ENCODE results near the gene C14orf119. TPM values are rescaled to one million over a fixed set of nuclear protein-coding genes. Genes with fewer than 3 reads are reported as not detected.

C14orf119 gene
- total and polyA plus RNA-seq, 9 of the 15 experiments (the other 6 are each of a cell fraction or from before 2014, with no cell fraction given) = 36.7 to 251 (median 51.8) TPM

DNA sequence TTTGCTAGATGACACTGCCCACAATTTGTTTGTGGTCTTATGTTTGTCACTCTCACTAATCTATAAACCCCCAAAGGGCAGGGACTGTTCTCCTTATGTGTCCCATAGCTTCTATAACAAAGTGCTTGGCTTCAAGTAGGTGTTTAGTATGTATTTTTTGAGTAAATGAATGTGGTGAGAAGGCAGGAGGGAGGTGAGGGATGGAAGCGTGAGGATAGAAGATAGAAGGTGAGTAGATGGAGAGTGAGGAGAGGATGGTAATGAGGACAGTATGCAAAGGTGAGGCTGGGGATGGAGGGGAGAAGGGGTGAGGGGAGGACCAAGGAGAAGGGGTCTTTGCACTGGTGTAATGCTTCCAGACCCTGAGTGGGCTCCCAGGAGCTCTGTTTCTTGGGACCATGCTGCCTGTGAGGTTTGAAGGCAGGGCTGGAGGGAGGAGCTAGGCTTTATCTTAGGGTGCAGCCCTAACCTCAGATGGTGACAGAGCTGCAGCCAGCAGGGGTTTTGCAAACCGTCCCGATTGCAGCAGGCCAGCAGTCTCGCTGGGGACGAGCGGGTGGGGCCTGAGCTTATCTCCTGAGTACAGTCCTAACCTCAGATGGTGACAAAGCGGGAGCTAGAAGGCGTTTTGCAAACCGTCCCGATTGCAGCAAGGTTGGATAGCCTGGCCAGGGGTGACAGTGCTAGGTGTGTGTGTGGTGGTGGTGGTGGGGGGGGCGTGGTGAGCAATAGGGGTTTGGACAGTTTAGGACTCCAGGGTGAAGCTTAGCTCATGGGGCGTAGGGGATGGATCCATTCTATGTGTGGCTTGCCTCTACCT lies 17.3 kb downstream of the C14orf119 start (continued):
- TF ChIP-seq NUFIP1 (IDR thresholded peaks at IDR 0.05; ENCODE audit: partially characterized antibody) (no peak), RBFOX2 (IDR thresholded peaks at IDR 0.05; ENCODE audit: low read depth, low read length) (no peak), TRIM24 (IDR thresholded peaks at IDR 0.05) (peak; percentile 96 to 97), NR1H2 (CRISPR knock-in tag; IDR thresholded peaks at IDR 0.05) (no peak), MTF1 (CRISPR knock-in tag; IDR thresholded peaks at IDR 0.05; ENCODE audit: borderline replicate concordance) (no peak), C11orf30 (IDR thresholded peaks at IDR 0.05; ENCODE audit: low read depth) (peak; percentile 68), ZNF507 (tag; conservative IDR thresholded peaks at IDR 0.05) (no peak), ZNF584 (CRISPR knock-in tag; IDR thresholded peaks at IDR 0.05; ENCODE audit: low read depth) (peak; percentile 90), HNRNPUL1 (IDR thresholded peaks at IDR 0.05; ENCODE audit: low read length) (no peak), RNF2 (IDR thresholded peaks at IDR 0.05) (peak; percentile 99), CCNT2 (IDR thresholded peaks at IDR 0.05; ENCODE audit: borderline replicate concordance, extremely low read depth, insufficient read length, low read depth, low read length) (peak; percentile 99), RBM25 (IDR thresholded peaks at IDR 0.05; ENCODE audit: low read depth, low read length, severe bottlenecking) (no peak), ZNF384 (IDR thresholded peaks at IDR 0.05; ENCODE audit: low read depth, low read length) (no peak), POLR2G (IDR thresholded peaks at IDR 0.05; ENCODE audit: low read depth, low read length) (no peak), PTTG1 (tag; IDR thresholded peaks at IDR 0.05; ENCODE audit: low read depth) (no peak), TARDBP (IDR thresholded peaks at IDR 0.05) (peak; percentile 100), ATF7 (IDR thresholded peaks at IDR 0.05) (peak; percentile 88), ZNF764 (CRISPR knock-in tag; IDR thresholded peaks at IDR 0.05; ENCODE audit: low read depth) (no peak), SMARCA4 (IDR thresholded peaks at IDR 0.05) (peak; percentile 96), PTBP1 (IDR thresholded peaks at IDR 0.05; ENCODE audit: low read depth, low read length) (peak; percentile 81; the same call in 1 of the 2 replicates), ZNF79 (CRISPR knock-in tag; IDR thresholded peaks at IDR 0.05; ENCODE audit: low read depth) (no peak), U2AF1 (optimal IDR thresholded peaks at IDR 0.05; ENCODE audit: low read depth, low read length) (no peak), ZNF311 (CRISPR knock-in tag; IDR thresholded peaks at IDR 0.05) (0 out of 2 replicates have a peak, but pooled peaks have one; percentile 45)
- TF ChIP-seq, protein P1, sequence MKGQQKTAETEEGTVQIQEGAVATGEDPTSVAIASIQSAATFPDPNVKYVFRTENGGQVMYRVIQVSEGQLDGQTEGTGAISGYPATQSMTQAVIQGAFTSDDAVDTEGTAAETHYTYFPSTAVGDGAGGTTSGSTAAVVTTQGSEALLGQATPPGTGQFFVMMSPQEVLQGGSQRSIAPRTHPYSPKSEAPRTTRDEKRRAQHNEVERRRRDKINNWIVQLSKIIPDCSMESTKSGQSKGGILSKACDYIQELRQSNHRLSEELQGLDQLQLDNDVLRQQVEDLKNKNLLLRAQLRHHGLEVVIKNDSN (CRISPR knock-in tag; IDR thresholded peaks at IDR 0.05) = no peak
- TF ChIP-seq, protein P2, sequence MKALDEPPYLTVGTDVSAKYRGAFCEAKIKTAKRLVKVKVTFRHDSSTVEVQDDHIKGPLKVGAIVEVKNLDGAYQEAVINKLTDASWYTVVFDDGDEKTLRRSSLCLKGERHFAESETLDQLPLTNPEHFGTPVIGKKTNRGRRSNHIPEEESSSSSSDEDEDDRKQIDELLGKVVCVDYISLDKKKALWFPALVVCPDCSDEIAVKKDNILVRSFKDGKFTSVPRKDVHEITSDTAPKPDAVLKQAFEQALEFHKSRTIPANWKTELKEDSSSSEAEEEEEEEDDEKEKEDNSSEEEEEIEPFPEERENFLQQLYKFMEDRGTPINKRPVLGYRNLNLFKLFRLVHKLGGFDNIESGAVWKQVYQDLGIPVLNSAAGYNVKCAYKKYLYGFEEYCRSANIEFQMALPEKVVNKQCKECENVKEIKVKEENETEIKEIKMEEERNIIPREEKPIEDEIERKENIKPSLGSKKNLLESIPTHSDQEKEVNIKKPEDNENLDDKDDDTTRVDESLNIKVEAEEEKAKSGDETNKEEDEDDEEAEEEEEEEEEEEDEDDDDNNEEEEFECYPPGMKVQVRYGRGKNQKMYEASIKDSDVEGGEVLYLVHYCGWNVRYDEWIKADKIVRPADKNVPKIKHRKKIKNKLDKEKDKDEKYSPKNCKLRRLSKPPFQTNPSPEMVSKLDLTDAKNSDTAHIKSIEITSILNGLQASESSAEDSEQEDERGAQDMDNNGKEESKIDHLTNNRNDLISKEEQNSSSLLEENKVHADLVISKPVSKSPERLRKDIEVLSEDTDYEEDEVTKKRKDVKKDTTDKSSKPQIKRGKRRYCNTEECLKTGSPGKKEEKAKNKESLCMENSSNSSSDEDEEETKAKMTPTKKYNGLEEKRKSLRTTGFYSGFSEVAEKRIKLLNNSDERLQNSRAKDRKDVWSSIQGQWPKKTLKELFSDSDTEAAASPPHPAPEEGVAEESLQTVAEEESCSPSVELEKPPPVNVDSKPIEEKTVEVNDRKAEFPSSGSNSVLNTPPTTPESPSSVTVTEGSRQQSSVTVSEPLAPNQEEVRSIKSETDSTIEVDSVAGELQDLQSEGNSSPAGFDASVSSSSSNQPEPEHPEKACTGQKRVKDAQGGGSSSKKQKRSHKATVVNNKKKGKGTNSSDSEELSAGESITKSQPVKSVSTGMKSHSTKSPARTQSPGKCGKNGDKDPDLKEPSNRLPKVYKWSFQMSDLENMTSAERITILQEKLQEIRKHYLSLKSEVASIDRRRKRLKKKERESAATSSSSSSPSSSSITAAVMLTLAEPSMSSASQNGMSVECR (CRISPR knock-in tag; IDR thresholded peaks at IDR 0.05) = no peak; the same call in 1 of the 2 replicates

Data from K562 (cell line).